Left ventricle myocardium inferior (tissue), 1 donor: ENCODE results near the gene RNF38. TPM values are rescaled to one million over a fixed set of nuclear protein-coding genes. Genes with fewer than 3 reads are reported as not detected.
"Not testable (repeated sequence)": the region's sequence is repeated elsewhere in the genome, so short reads cannot be mapped to it uniquely, and the experiment has no call there.

Experiments
- DNase-seq: peaks from one replicate; pipeline ENCODE4 v3.0.0-alpha.2; 2020
- H3K27ac ChIP-seq: fragments of 200-600 bp; replicated peaks from 2 replicates; pipeline ENCODE4 v1.8.0; 2021
- H3K27me3 ChIP-seq: fragments of 200-600 bp; 2 replicates; pipeline ENCODE4 v1.8.0; 2021; ENCODE audit warnings: low read depth
- H3K36me3 ChIP-seq: fragments of 200-600 bp; 2 replicates; pipeline ENCODE4 v1.8.0; 2021
- H3K4me1 ChIP-seq: fragments of 200-600 bp; 2 replicates; pipeline ENCODE4 v1.8.0; 2021
- H3K4me3 ChIP-seq: fragments of 200-600 bp; 2 replicates; pipeline ENCODE4 v1.8.0; 2021; ENCODE audit warnings: mild to moderate bottlenecking, moderate library complexity
- H3K9me3 ChIP-seq: fragments of 200-600 bp; replicated peaks from 2 replicates; pipeline ENCODE4 v1.8.0; 2021
- CTCF ChIP-seq: fragments of 200-600 bp; IDR thresholded peaks from 2 replicates; pipeline ENCODE4 v1.8.0; 2021; ENCODE audit warnings: antibody characterized with exemption, mild to moderate bottlenecking, borderline replicate concordance
- intact Hi-C: fragments of 100-400 bp; cut with micrococcal nuclease; formaldehyde crosslinking; loops from one replicate; pipeline ENCODE4 v1.11.0; 2022
- total RNA-seq: library from RNA; stranded (reverse); fragmentation: NEBNext Ultra II Directional; extraction: Animal tissue kit (Norgen Biotek cat#: 25700); gene quantifications from one replicate; pipeline ENCODE4 v1.2.1, GENCODE V29; 2021
- donor health status: DM: no; HTN: yes; CAD: no; lungs with severe emphysema.

Gene RNF38
- total RNA-seq, 1 donor from 2014 or later = 25.7 TPM

DNA sequence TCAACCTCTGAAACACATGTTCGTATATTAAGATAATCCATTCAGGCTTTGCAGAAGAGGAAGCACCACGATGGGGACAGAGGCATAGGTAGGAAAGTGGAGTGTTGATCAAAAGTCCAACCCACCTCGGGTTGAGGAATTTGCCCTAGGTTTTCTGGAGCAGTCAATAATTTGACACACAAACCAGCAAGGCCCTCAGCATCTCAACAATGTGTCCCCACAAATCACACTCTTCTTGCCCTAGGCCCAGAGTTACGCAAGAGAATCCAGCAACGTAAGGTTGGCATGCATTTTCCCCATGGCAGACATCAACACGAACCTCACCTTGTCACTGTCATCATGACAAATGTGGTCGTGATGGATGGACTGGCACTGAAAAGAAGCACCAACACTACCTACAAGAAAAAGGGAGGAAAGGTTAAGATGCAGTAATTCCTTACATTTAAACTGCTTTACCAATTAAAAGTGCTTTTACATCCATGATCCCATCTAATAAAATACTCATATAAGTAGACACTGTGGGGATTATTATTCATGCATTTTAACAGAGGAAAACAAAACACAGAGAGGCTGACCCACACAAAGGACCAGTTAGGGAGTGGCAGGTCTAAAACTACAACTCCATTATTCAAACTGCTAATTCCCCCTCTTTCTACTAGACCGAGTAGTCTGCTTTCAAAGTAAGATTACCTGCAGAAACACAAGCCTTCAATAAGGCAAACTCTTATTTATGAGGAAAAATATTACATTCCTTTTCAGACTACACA, 24.4 kb upstream of the RNF38 start:
- no peaks in the 10 kb centered on the region for H3K27me3 ChIP-seq
- peaks cover 7% of the 10 kb centered on the region for H3K4me1 ChIP-seq
- intact Hi-C loops = no loop called here
- H3K9me3 ChIP-seq = peaks cover 7% of the 10 kb centered on the region
- H3K36me3 ChIP-seq = peaks cover 8% of the 10 kb centered on the region
- DNase-seq = no peak
- no peak overlapping the region for H3K27ac ChIP-seq
- TF ChIP-seq CTCF = no peak
- no peak overlapping the region for H3K4me3 ChIP-seq

GRCh38 chr9:36423206-36423605, 23.1 kb upstream of the RNF38 start:
- Histone ChIP-seq H3K4me1 (peaks cover 12% of the 10 kb centered on the region), H3K36me3 (peaks cover 8% of the 10 kb centered on the region), H3K27me3 (no peaks in the 10 kb centered on the region), H3K9me3 (peaks cover 7% of the 10 kb centered on the region), H3K27ac (no peak overlapping the region), H3K4me3 (no peak overlapping the region)
- TF ChIP-seq CTCF = no peak
- intact Hi-C loops = no loop called here
- DNase-seq = no peak

- no peak for DNase-seq
- no peak overlapping the region for H3K4me3 ChIP-seq
- intact Hi-C loops = no loop called here
- peaks cover 12% of the 10 kb centered on the region for H3K4me1 ChIP-seq
- TF ChIP-seq CTCF = no peak
- H3K27ac ChIP-seq = no peak overlapping the region
- peaks cover 8% of the 10 kb centered on the region for H3K36me3 ChIP-seq
- H3K9me3 ChIP-seq = no peaks in the 10 kb centered on the region
- H3K27me3 ChIP-seq = no peaks in the 10 kb centered on the region
These were observed 16.8 kb upstream of the RNF38 start for GRCh38 chr9:36416890-36417289.

- no peak for DNase-seq
- H3K9me3 ChIP-seq = no peaks in the 10 kb centered on the region
- intact Hi-C loops = no loop called here
- H3K4me3 ChIP-seq = no peak overlapping the region
- TF ChIP-seq CTCF = no peak
- H3K27me3 ChIP-seq = no peaks in the 10 kb centered on the region
- peaks cover 12% of the 10 kb centered on the region for H3K4me1 ChIP-seq
- H3K27ac ChIP-seq = no peak overlapping the region
- H3K36me3 ChIP-seq = peaks cover 3% of the 10 kb centered on the region
These were observed 15.9 kb upstream of the RNF38 start for GRCh38 chr9:36415822-36416525.

GRCh38 chr9:36411410-36411809, 11.3 kb upstream of the RNF38 start:
- H3K27me3 ChIP-seq, H3K4me3 ChIP-seq, H3K27ac ChIP-seq, H3K36me3 ChIP-seq, H3K9me3 ChIP-seq, intact Hi-C loops, DNase-seq: not testable (repeated sequence)
- peaks cover 10% of the 10 kb centered on the region for H3K4me1 ChIP-seq

DNA sequence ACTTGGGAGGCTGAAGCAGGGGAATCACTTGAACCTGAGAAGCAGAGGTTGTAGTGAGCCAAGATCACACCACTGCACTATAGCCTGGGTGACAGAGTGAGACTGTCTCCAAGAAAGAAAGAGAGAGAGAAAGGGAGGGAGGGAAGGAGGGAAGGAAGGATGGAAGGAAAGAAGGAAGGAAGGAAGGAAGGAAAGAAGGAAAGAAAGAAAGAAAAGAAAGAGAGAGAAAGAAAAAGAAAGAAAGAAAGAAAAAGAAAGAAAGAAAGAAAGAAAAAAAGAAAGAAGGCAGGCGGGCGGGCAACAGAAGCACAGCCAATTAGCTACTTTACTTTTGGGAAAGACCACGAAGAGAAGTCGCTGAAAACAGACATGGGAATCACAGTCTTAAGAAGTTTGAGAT, 9.0 kb upstream of the RNF38 start:
- H3K27me3 ChIP-seq, H3K9me3 ChIP-seq, H3K27ac ChIP-seq, H3K4me3 ChIP-seq, DNase-seq, H3K36me3 ChIP-seq: not testable (repeated sequence)
- peaks cover 10% of the 10 kb centered on the region for H3K4me1 ChIP-seq
- intact Hi-C loops = loop anchor here (5.0 kb wide), 1 partner anchor 43 kb away; no protein-coding TSS in a partner anchor
